ENCODE results near the gene HERPUD1.

DNA sequence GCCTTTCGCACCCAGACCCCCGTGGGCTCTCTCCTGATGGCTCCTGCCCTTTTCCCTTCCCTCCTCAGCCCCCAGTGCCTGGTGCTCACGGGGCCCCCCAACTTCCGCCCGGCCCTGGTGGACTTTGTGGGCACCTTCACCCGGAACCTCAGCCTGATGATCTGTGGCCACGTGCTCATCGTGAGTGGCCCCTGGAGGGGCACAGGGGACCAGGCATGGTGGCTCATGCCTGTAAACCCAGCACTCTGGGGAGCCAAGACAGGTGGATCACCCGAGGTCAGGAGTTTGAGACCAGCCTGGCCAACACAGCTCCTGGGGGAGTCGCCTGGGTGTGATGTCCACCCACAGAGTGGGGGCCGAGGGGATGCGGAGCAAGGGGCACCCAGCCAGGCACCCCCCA is 45.6 kb upstream of the HERPUD1 start:
- no peak for TF ChIP-seq SIN3A (conservative IDR thresholded peaks at IDR 0.05 in 1 of 2, IDR thresholded peaks at IDR 0.05 in 1 of 2; ENCODE audit: low read depth in 1 of 2, low read length in 2 of 2)
- TF ChIP-seq, protein P1, sequence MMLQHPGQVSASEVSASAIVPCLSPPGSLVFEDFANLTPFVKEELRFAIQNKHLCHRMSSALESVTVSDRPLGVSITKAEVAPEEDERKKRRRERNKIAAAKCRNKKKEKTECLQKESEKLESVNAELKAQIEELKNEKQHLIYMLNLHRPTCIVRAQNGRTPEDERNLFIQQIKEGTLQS (IDR thresholded peaks at IDR 0.05; ENCODE audit: insufficient read depth, low read depth, low read length) = no peak
